ENCODE measurements around the gene GRK5.
"Not testable (repeated sequence)": the region's sequence is repeated elsewhere in the genome, so short reads cannot be mapped to it uniquely, and the experiment has no call there.

The GRK5 gene

GRCh38 chr10:119425102-119425880 is 217.9 kb downstream of the GRK5 start:
- no peak for DNase-seq

- no peak for DNase-seq
These were observed 218.5 kb downstream of the GRK5 start for GRCh38 chr10:119425881-119426170.

GRCh38 chr10:119426699-119427098 is 219.3 kb downstream of the GRK5 start:
- no peak for DNase-seq

- no peak for DNase-seq
These were observed 220.0 kb downstream of the GRK5 start for GRCh38 chr10:119427263-119427864.

- DNase-seq = no peak
These were observed 221.4 kb downstream of the GRK5 start for GRCh38 chr10:119428789-119429188.

- DNase-seq = no peak
These were observed 222.4 kb downstream of the GRK5 start for GRCh38 chr10:119429771-119430170.

GRCh38 chr10:119431034-119431772 is 223.8 kb downstream of the GRK5 start:
- no peak for DNase-seq

- no peak for DNase-seq
These were observed 224.4 kb downstream of the GRK5 start for GRCh38 chr10:119431773-119432135.

GRCh38 chr10:119434942-119435341 is 227.6 kb downstream of the GRK5 start:
- DNase-seq = not testable (repeated sequence)

- no peak for DNase-seq
These were observed 231.3 kb downstream of the GRK5 start for GRCh38 chr10:119438717-119439116.

- no peak for DNase-seq
These were observed 232.6 kb downstream of the GRK5 start for GRCh38 chr10:119439922-119440321.

GRCh38 chr10:119441151-119441821 is 233.9 kb downstream of the GRK5 start:
- peak; percentile 57 for DNase-seq

- DNase-seq = no peak
These were observed 234.8 kb downstream of the GRK5 start for GRCh38 chr10:119441921-119442757.

GRCh38 chr10:119442758-119443060 is 235.3 kb downstream of the GRK5 start:
- no peak for DNase-seq

GRCh38 chr10:119443441-119443840 is 236.1 kb downstream of the GRK5 start:
- no peak for DNase-seq

GRCh38 chr10:119443970-119444660 is 236.7 kb downstream of the GRK5 start:
- DNase-seq = no peak

GRCh38 chr10:119444866-119445265 is 237.5 kb downstream of the GRK5 start:
- DNase-seq = no peak

GRCh38 chr10:119445311-119445934 is 238.1 kb downstream of the GRK5 start:
- peak; percentile 12 for DNase-seq

GRCh38 chr10:119445935-119446317 is 238.6 kb downstream of the GRK5 start:
- no peak for DNase-seq

- no peak for DNase-seq
These were observed 239.3 kb downstream of the GRK5 start for GRCh38 chr10:119446441-119447277.

- DNase-seq = no peak
These were observed 240.1 kb downstream of the GRK5 start for GRCh38 chr10:119447421-119447820.
